A549 (cell line): ENCODE measurements around the gene LILRA1. TPM values are rescaled to one million over a fixed set of nuclear protein-coding genes. Genes with fewer than 3 reads are reported as not detected.
"Not testable (repeated sequence)": the region's sequence is repeated elsewhere in the genome, so short reads cannot be mapped to it uniquely, and the experiment has no call there.

Experiments
- ATAC-seq, 2 experiments: fragments of 200-7000 bp in 1 of 2; fragments of >200 bp in 1 of 2; cut with Nextera tagmentation in 1 of 2; cut with Tn5 transposase in 1 of 2; 3 replicates each; pipeline versions ENCODE4 v1.8.0 to v1.9.1; 2018 to 2020; ENCODE audit warnings: mild to moderate bottlenecking in 1 of 2, moderate library complexity in 1 of 2
- CTCF ChIA-PET: fragments of 300-600 bp; sonication (Branson Sonifier 250); formaldehyde crosslinking; extraction: SDS; loops from one replicate; lab custom pipeline; 2021; ENCODE audit warnings: antibody characterized with exemption, inconsistent platforms; lab: Yijun Ruan, JAX
- POLR2A ChIA-PET: fragments of 350-600 bp; formaldehyde crosslinking; extraction: SDS; loops from one replicate; lab custom pipeline; 2021; ENCODE audit warnings: antibody characterized with exemption, inconsistent platforms; lab: Yijun Ruan, JAX
- DNase-seq, 2 experiments: peaks; one replicate each; pipeline versions ENCODE4 v3.0.0 to v3.0.0-alpha.2; 2011 to 2016; ENCODE audit warnings: low read depth in 1 of 2, low spot score in 1 of 2
- FAIRE-seq: peaks from 2 replicates; lab custom pipeline; 2011; peaks lifted over from hg19 to GRCh38; lab: Jason Lieb, UNC
- H3K27ac ChIP-seq, 2 experiments: fragments of >200 bp; sonication (Bioruptor Twin); formaldehyde crosslinking; 3 replicates each; pipeline ENCODE4 v1.5.1; 2016 to 2017
- H3K4me1 ChIP-seq: fragments of >200 bp; sonication (Bioruptor Twin); formaldehyde crosslinking; 3 replicates; pipeline ENCODE4 v1.6.1; 2016
- H3K4me2 ChIP-seq: fragments of >200 bp; sonication (Bioruptor Twin); formaldehyde crosslinking; 3 replicates; pipeline ENCODE4 v1.6.1; 2016
- H3K4me3 ChIP-seq: fragments of >200 bp; sonication (Bioruptor Twin); formaldehyde crosslinking; 3 replicates; pipeline ENCODE4 v1.5.1; 2016
- H3K9me3 ChIP-seq: fragments of >200 bp; sonication (Bioruptor Twin); formaldehyde crosslinking; 3 replicates; pipeline ENCODE4 v1.6.1; 2016
- CBX2 ChIP-seq: fragments of 200-600 bp; sonication (generic); IDR thresholded peaks from 2 replicates; pipeline ENCODE4 v1.6.1; 2016; ENCODE audit warnings: low read depth, mild to moderate bottlenecking, borderline replicate concordance
- CBX8 ChIP-seq: fragments of 200-600 bp; sonication (generic); IDR thresholded peaks from 2 replicates; pipeline ENCODE4 v1.6.1; 2016
- CHD4 ChIP-seq: fragments of 200-600 bp; sonication (generic); IDR thresholded peaks from 2 replicates; pipeline ENCODE4 v1.6.1; 2016; ENCODE audit warnings: antibody characterized with exemption, mild to moderate bottlenecking, borderline replicate concordance
- EHF ChIP-seq: fragments of 250-450 bp; sonication (Bioruptor Pico); IDR thresholded peaks from 2 replicates; pipeline ENCODE4 v1.5.0; 2020; ENCODE audit warnings: mild to moderate bottlenecking
- ESRRA ChIP-seq: fragments of 150-350 bp; IDR thresholded peaks from 2 replicates; pipeline ENCODE4 v1.6.1; 2014; ENCODE audit warnings: mild to moderate bottlenecking, low read length, borderline replicate concordance
- FOSL2 ChIP-seq, 2 experiments: fragments of 450-650 bp in 1 of 2; fragments of >200 bp in 1 of 2; sonication (Bioruptor Twin) in 1 of 2; formaldehyde crosslinking; IDR thresholded peaks; 2 replicates each; pipeline versions ENCODE4 v1.5.0 to v1.6.1; 2016 to 2020; ENCODE audit warnings: mild to moderate bottlenecking in 1 of 2, moderate library complexity in 1 of 2
- FOXS1 ChIP-seq: fragments of 250-450 bp; sonication (Bioruptor Pico); IDR thresholded peaks from 2 replicates; pipeline ENCODE4 v1.5.0; 2020; ENCODE audit warnings: mild to moderate bottlenecking, moderate library complexity
- GATA3 ChIP-seq: IDR thresholded peaks from 2 replicates; pipeline ENCODE4 v1.6.1; 2012; ENCODE audit warnings: borderline replicate concordance
- HDAC2 ChIP-seq: fragments of 200-600 bp; sonication (generic); IDR thresholded peaks from 2 replicates; pipeline ENCODE4 v1.6.1; 2016
- HES2 ChIP-seq: fragments of >200 bp; sonication (Bioruptor Twin); formaldehyde crosslinking; IDR thresholded peaks from 2 replicates; pipeline ENCODE4 v1.6.1; 2016
- HOXA7 ChIP-seq: fragments of 250-450 bp; sonication (Bioruptor Pico); IDR thresholded peaks from 2 replicates; pipeline ENCODE4 v1.5.0; 2020; ENCODE audit warnings: mild to moderate bottlenecking, moderate library complexity
- JUNB ChIP-seq: fragments of >200 bp; sonication (Bioruptor Twin); formaldehyde crosslinking; IDR thresholded peaks from 2 replicates; pipeline ENCODE4 v1.6.1; 2016
- KDM1A ChIP-seq: fragments of 200-600 bp; sonication (generic); IDR thresholded peaks from 2 replicates; pipeline ENCODE4 v1.6.1; 2016; ENCODE audit warnings: low read depth, mild to moderate bottlenecking
- KDM5A ChIP-seq: fragments of 200-600 bp; sonication (generic); IDR thresholded peaks from 2 replicates; pipeline ENCODE4 v1.6.1; 2016; ENCODE audit warnings: antibody characterized with exemption, mild to moderate bottlenecking
- MAZ ChIP-seq: fragments of 150-350 bp; IDR thresholded peaks from 2 replicates; pipeline ENCODE4 v1.6.1; 2014; ENCODE audit warnings: antibody characterized with exemption, low read depth, low read length, borderline replicate concordance
- MYC ChIP-seq: IDR thresholded peaks from 2 replicates; pipeline ENCODE4 v1.6.1; 2012; ENCODE audit warnings: mild to moderate bottlenecking, inconsistent platforms, low read length, improper control_type of control experiment, borderline replicate concordance
- NFE2L2 ChIP-seq: fragments of 150-350 bp; conservative IDR thresholded peaks from 2 replicates; pipeline ENCODE4 v1.6.1; 2014; ENCODE audit warnings: low read length
- NPAS2 ChIP-seq: fragments of 250-450 bp; sonication (Bioruptor Pico); IDR thresholded peaks from 2 replicates; pipeline ENCODE4 v1.8.0; 2022; ENCODE audit warnings: mild to moderate bottlenecking, moderate library complexity, borderline replicate concordance
- PHF8 ChIP-seq: fragments of 200-600 bp; sonication (generic); IDR thresholded peaks from 2 replicates; pipeline ENCODE4 v1.6.1; 2016; ENCODE audit warnings: low read depth, mild to moderate bottlenecking, antibody characterized with exemption, moderate library complexity, borderline replicate concordance
- POLR2AphosphoS2 ChIP-seq: conservative IDR thresholded peaks from 2 replicates; pipeline ENCODE4 v1.6.1; 2012; ENCODE audit warnings: low read length, improper control_type of control experiment, inconsistent platforms
- TFCP2L1 ChIP-seq: fragments of 250-450 bp; sonication (Bioruptor Pico); IDR thresholded peaks from 2 replicates; pipeline ENCODE4 v1.5.0; 2021; ENCODE audit warnings: mild to moderate bottlenecking
- TP53 ChIP-seq: fragments of 250-450 bp; sonication (Bioruptor Pico); IDR thresholded peaks from 2 replicates; pipeline ENCODE4 v1.5.0; 2021; ENCODE audit warnings: mild to moderate bottlenecking, moderate library complexity
- ZNF302 ChIP-seq: fragments of 250-450 bp; sonication (Bioruptor Pico); IDR thresholded peaks from 2 replicates; pipeline ENCODE4 v1.9.0; 2021; ENCODE audit warnings: inconsistent platforms, mild to moderate bottlenecking, moderate library complexity
- ZSCAN20 ChIP-seq: fragments of 250-450 bp; sonication (Bioruptor Pico); IDR thresholded peaks from 2 replicates; pipeline ENCODE4 v1.8.0; 2022; ENCODE audit warnings: mild to moderate bottlenecking, moderate library complexity
- WGBS: methylation state at CpG from one replicate; pipeline ENCODE4 v1.1.6; 2017; ENCODE audit errors: missing lambda C conversion rate; 5-methylcytosine and 5-hydroxymethylcytosine counted together
- polyA plus RNA-seq, 4 experiments: library from polyadenylated mRNA; depleted of rRNA in 3 of 4; stranded (reverse); fragments of >200 nt; fragmentation: RNase III in 1 of 4; extraction: RNeasy Plus Mini Kit Qiagen cat#74134 plus additional on column Dnase treatment in 1 of 4; gene quantifications; 2 replicates in 3 of 4; 3 replicates in 1 of 4; pipeline ENCODE4 v1.2.3, GENCODE V29; 2011 to 2017
- TF ChIP-seq, protein P1 (sequence below): fragments of 250-450 bp; sonication (Bioruptor Pico); IDR thresholded peaks from 2 replicates; pipeline ENCODE4 v1.5.0; 2020; ENCODE audit warnings: low read depth, mild to moderate bottlenecking, moderate library complexity
- TF ChIP-seq, protein P2 (sequence below): IDR thresholded peaks from 2 replicates; pipeline ENCODE4 v1.6.1; 2012
- TF ChIP-seq, protein P3 (sequence below): IDR thresholded peaks from 2 replicates; pipeline ENCODE4 v1.6.1; 2012; ENCODE audit warnings: low read depth, borderline replicate concordance

Gene LILRA1
- polyA plus RNA-seq, 2 of the 4 experiments (the other 2 are of a cell fraction): not detected

DNA sequence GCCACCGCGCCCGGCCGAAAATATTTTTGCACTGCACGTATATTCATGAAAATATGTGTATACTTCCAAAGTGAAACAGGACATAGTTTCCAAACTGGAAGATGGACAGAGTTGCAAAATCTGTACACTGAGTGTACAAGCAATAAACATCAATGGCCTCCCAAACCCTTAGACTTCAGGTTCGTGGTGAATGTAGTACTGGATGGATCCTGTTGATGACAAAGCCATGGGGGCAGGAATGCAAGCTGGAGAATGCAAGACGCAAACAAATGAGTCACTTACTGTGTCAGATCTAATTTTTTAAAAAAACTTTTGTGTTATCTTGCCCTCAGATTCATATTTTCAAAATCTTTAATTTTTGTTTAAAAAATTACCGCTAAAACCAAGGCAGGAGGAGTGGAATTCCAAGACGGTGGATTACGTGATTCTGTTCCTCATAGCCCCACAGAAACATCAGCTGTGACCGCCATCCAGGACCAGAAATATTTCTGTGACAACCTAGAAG, 32.5 kb upstream of the LILRA1 start:
- Histone ChIP-seq H3K4me1 (no peaks in the 10 kb centered on the region), H3K4me2 (no peak overlapping the region)
- no peak for DNase-seq
- POLR2A ChIA-PET: no interaction called here
- no peak for TF ChIP-seq MYC
- TF ChIP-seq HOXA7 (CRISPR knock-in tag): no peak
- TF ChIP-seq NFE2L2: no peak
- no peak for TF ChIP-seq KDM5A
- no peak for TF ChIP-seq CBX2
- TF ChIP-seq FOSL2 (IDR thresholded peaks at IDR 0.05): no peak
- no peak; the same call in 1 of the 2 replicates for TF ChIP-seq FOSL2 (CRISPR knock-in tag; IDR thresholded peaks at IDR 0.05)
- no peak for TF ChIP-seq PHF8
- no peak for TF ChIP-seq MAZ
- no peak for TF ChIP-seq JUNB
- no peak for TF ChIP-seq KDM1A
- no peak for TF ChIP-seq EHF (CRISPR knock-in tag)
- TF ChIP-seq, protein P1, sequence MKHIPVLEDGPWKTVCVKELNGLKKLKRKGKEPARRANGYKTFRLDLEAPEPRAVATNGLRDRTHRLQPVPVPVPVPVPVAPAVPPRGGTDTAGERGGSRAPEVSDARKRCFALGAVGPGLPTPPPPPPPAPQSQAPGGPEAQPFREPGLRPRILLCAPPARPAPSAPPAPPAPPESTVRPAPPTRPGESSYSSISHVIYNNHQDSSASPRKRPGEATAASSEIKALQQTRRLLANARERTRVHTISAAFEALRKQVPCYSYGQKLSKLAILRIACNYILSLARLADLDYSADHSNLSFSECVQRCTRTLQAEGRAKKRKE: no peak
- no peak for TF ChIP-seq HDAC2
- TF ChIP-seq CBX8: no peak
- TF ChIP-seq, all 56 proteins: peak for 0
- WGBS: 65% methylated on average over 11 of the region's 11 CpGs
- no peak overlapping the region for H3K27ac ChIP-seq
- no peak for ATAC-seq
- CTCF ChIA-PET: no interaction called here
- H3K4me3 ChIP-seq: no peak overlapping the region
- H3K9me3 ChIP-seq: peaks cover 5% of the 10 kb centered on the region; the same call in 1 of the 3 replicates
- no peak for FAIRE-seq

GRCh38 chr19:54561840-54562239, 31.6 kb upstream of the LILRA1 start:
- FAIRE-seq (no peak), DNase-seq (peak in 1 of 2 experiments; percentile 45), ATAC-seq (peak; percentile 56 to 70; a peak in 5 of 6 replicates)
- no peak for TF ChIP-seq KDM1A
- no peak for TF ChIP-seq ESRRA
- no peak for TF ChIP-seq ZSCAN20
- TF ChIP-seq, protein P2, sequence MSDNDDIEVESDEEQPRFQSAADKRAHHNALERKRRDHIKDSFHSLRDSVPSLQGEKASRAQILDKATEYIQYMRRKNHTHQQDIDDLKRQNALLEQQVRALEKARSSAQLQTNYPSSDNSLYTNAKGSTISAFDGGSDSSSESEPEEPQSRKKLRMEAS: peak; percentile 66
- TF ChIP-seq, protein P3, sequence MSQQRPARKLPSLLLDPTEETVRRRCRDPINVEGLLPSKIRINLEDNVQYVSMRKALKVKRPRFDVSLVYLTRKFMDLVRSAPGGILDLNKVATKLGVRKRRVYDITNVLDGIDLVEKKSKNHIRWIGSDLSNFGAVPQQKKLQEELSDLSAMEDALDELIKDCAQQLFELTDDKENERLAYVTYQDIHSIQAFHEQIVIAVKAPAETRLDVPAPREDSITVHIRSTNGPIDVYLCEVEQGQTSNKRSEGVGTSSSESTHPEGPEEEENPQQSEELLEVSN: peak; percentile 78; the same call in 1 of the 2 replicates
- H3K4me2 ChIP-seq: peak overlapping the region; percentile 21; the same call in 2 of the 3 replicates
- H3K27ac ChIP-seq: no peak overlapping the region
- WGBS: 15% methylated on average over 14 of the region's 14 CpGs
- no peaks in the 10 kb centered on the region for H3K4me1 ChIP-seq
- H3K4me3 ChIP-seq: no peak overlapping the region
- peaks cover 5% of the 10 kb centered on the region; the same call in 1 of the 3 replicates for H3K9me3 ChIP-seq
- ChIA-PET POLR2A (no interaction called here), CTCF (no interaction called here)

GRCh38 chr19:54563206-54563605, 30.2 kb upstream of the LILRA1 start:
- H3K9me3 ChIP-seq, DNase-seq, FAIRE-seq, H3K27ac ChIP-seq, ATAC-seq, H3K4me1 ChIP-seq, POLR2A ChIA-PET, H3K4me2 ChIP-seq, H3K4me3 ChIP-seq: not testable (repeated sequence)
- WGBS: 65% methylated on average over 6 of the region's 6 CpGs
- CTCF ChIA-PET: interaction anchor here (0.7 kb wide), 1 partner anchor 12 kb away, joined by 3 read pairs; no protein-coding TSS in a partner anchor

- H3K4me2 ChIP-seq: no peak overlapping the region
- DNase-seq: no peak
- POLR2A ChIA-PET: no interaction called here
- no peak overlapping the region for H3K27ac ChIP-seq
- CTCF ChIA-PET: no interaction called here
- ATAC-seq: no peak
- H3K4me3 ChIP-seq: no peak overlapping the region
- H3K4me1 ChIP-seq: no peaks in the 10 kb centered on the region
- no peaks in the 10 kb centered on the region for H3K9me3 ChIP-seq
- TF ChIP-seq NPAS2 (CRISPR knock-in tag): no peak
- no peak for TF ChIP-seq TP53 (CRISPR knock-in tag)
- TF ChIP-seq ZNF302 (CRISPR knock-in tag): no peak
- no peak for TF ChIP-seq ESRRA
- no peak for TF ChIP-seq HES2
- no peak for TF ChIP-seq FOXS1 (CRISPR knock-in tag)
- no peak for TF ChIP-seq POLR2AphosphoS2
- TF ChIP-seq GATA3: no peak
- TF ChIP-seq, protein P2: no peak
- no peak for TF ChIP-seq CHD4
- TF ChIP-seq TFCP2L1: no peak
- TF ChIP-seq, all 56 proteins: peak for 0
- 0% methylated on average over 3 of the region's 3 CpGs for WGBS
- FAIRE-seq: no peak
These were observed 23.1 kb upstream of the LILRA1 start for GRCh38 chr19:54570316-54570715.
